GM23338 (cell line): ENCODE data around the gene HCRTR2. TPM values are rescaled to one million over a fixed set of nuclear protein-coding genes. Genes with fewer than 3 reads are reported as not detected.

Source experiments
- ATAC-seq: fragments of 200-7000 bp; cut with Tn5 transposase; 3 replicates; pipeline ENCODE4 v1.9.1; 2020
- DNase-seq: peaks from one replicate; pipeline ENCODE4 v3.0.0-alpha.2; 2015; ENCODE audit warnings: low spot score
- H2AFZ ChIP-seq: fragments of 200-600 bp; sonication (generic); 2 replicates; pipeline ENCODE4 v1.8.0; 2016; ENCODE audit warnings: antibody characterized with exemption, mild to moderate bottlenecking, moderate library complexity
- H3F3A ChIP-seq: fragments of 200-600 bp; sonication (generic); replicated peaks from 2 replicates; pipeline ENCODE4 v1.8.0; 2017; ENCODE audit warnings: antibody characterized with exemption, mixed run types, low read depth
- H3K27ac ChIP-seq: fragments of 200-600 bp; sonication (generic); 2 replicates; pipeline ENCODE4 v1.6.1; 2016; ENCODE audit warnings: low read depth
- H3K27me3 ChIP-seq: fragments of 200-600 bp; sonication (generic); 2 replicates; pipeline ENCODE4 v1.8.0; 2016; ENCODE audit warnings: mild to moderate bottlenecking, mixed run types, moderate library complexity; ENCODE audit not compliant: insufficient read depth
- H3K36me3 ChIP-seq: fragments of 200-600 bp; sonication (generic); 2 replicates; pipeline ENCODE4 v1.8.0; 2016; ENCODE audit warnings: mild to moderate bottlenecking; ENCODE audit not compliant: insufficient read depth
- H3K4me1 ChIP-seq: fragments of 200-600 bp; sonication (generic); 2 replicates; pipeline ENCODE4 v1.8.0; 2016; ENCODE audit warnings: mild to moderate bottlenecking, moderate library complexity; ENCODE audit not compliant: insufficient read depth
- H3K4me2 ChIP-seq: fragments of 200-600 bp; sonication (generic); 2 replicates; pipeline ENCODE4 v1.7.1; 2017; ENCODE audit warnings: mixed run types
- H3K4me3 ChIP-seq: fragments of 200-600 bp; sonication (generic); 2 replicates; pipeline ENCODE4 v1.6.1; 2016; ENCODE audit warnings: mixed run types
- H3K79me2 ChIP-seq: fragments of 200-600 bp; sonication (generic); replicated peaks from 2 replicates; pipeline ENCODE4 v1.8.0; 2017; ENCODE audit warnings: mild to moderate bottlenecking; ENCODE audit not compliant: insufficient read depth
- H3K9me2 ChIP-seq: fragments of 200-600 bp; sonication (generic); 2 replicates; pipeline ENCODE4 v1.8.0; 2017; ENCODE audit not compliant: insufficient read depth
- H4K20me1 ChIP-seq: fragments of 200-600 bp; sonication (generic); replicated peaks from 2 replicates; pipeline ENCODE4 v1.8.0; 2017; ENCODE audit warnings: mild to moderate bottlenecking; ENCODE audit not compliant: insufficient read depth
- H3K27ac Mint-ChIP-seq: 2 replicates; pipeline ENCODE4 v1.8.0; 2020; ENCODE audit warnings: inconsistent platforms, mild to moderate bottlenecking, moderate library complexity, mixed read lengths
- H3K27me3 Mint-ChIP-seq: 3 replicates; pipeline ENCODE4 v1.8.0; 2022; ENCODE audit warnings: low read depth, mild to moderate bottlenecking, moderate library complexity, mixed read lengths, inconsistent platforms; ENCODE audit not compliant: insufficient read depth, poor library complexity
- H3K36me3 Mint-ChIP-seq: 3 replicates; pipeline ENCODE4 v1.8.0; 2021; ENCODE audit warnings: low read depth, mild to moderate bottlenecking, inconsistent platforms, moderate library complexity, mixed read lengths
- H3K4me1 Mint-ChIP-seq: 3 replicates; pipeline ENCODE4 v1.8.0; 2020; ENCODE audit warnings: mild to moderate bottlenecking, inconsistent platforms, mixed read lengths
- H3K4me3 Mint-ChIP-seq: 3 replicates; pipeline ENCODE4 v1.8.0; 2021; ENCODE audit warnings: moderate library complexity, mild to moderate bottlenecking, inconsistent platforms, mixed read lengths
- H3K9me3 Mint-ChIP-seq: 3 replicates; pipeline ENCODE4 v1.8.0; 2020; ENCODE audit warnings: moderate library complexity, mild to moderate bottlenecking, inconsistent platforms, mixed read lengths
- EZH2 ChIP-seq: fragments of 200-600 bp; sonication (generic); IDR thresholded peaks from one replicate; pipeline ENCODE4 v1.8.0; 2017; ENCODE audit warnings: antibody characterized with exemption, mild to moderate bottlenecking, low read depth; ENCODE audit not compliant: unreplicated experiment
- EZH2phosphoT487 ChIP-seq: fragments of 200-600 bp; sonication (generic); IDR thresholded peaks from one replicate; pipeline ENCODE4 v1.8.1; 2018; ENCODE audit warnings: antibody characterized with exemption; ENCODE audit not compliant: unreplicated experiment
- JUNB ChIP-seq: IDR thresholded peaks from one replicate; pipeline ENCODE4 v1.6.1; 2016; ENCODE audit warnings: antibody characterized with exemption; ENCODE audit not compliant: unreplicated experiment
- NANOG ChIP-seq: IDR thresholded peaks from 2 replicates; pipeline ENCODE4 v1.6.1; 2016; ENCODE audit warnings: antibody characterized with exemption, borderline replicate concordance
- POLR2AphosphoS5 ChIP-seq: IDR thresholded peaks from 2 replicates; pipeline ENCODE4 v1.6.1; 2016; ENCODE audit warnings: antibody characterized with exemption, low read depth
- STAT1 ChIP-seq: IDR thresholded peaks from one replicate; pipeline ENCODE4 v1.6.1; 2016; ENCODE audit warnings: antibody characterized with exemption; ENCODE audit not compliant: unreplicated experiment
- polyA plus RNA-seq: library from polyadenylated mRNA; unstranded; fragments of >200 nt; fragmentation: Nextera tagmentation; extraction: Ambion mirVana; gene quantifications from 2 replicates; pipeline ENCODE4 v1.2.1, GENCODE V29; 2016
- total RNA-seq: library from RNA; depleted of rRNA; stranded (reverse); fragments of >200 nt; shearing (Covaris generic); gene quantifications from 2 replicates; pipeline ENCODE4 v1.2.3, GENCODE V29; 2014
- TF ChIP-seq, protein P1 (sequence below), 2 experiments: fragments of 200-600 bp in 1 of 2; sonication (generic) in 1 of 2; conservative IDR thresholded peaks; 2 replicates each; pipeline versions ENCODE4 v1.5.1 to v1.6.1; 2016 to 2017; ENCODE audit warnings: antibody characterized with exemption in 2 of 2, low read depth in 2 of 2, mild to moderate bottlenecking in 2 of 2, moderate library complexity in 1 of 2
- TF ChIP-seq, protein P2 (sequence below): IDR thresholded peaks from one replicate; pipeline ENCODE4 v1.6.1; 2018; ENCODE audit warnings: antibody characterized with exemption; ENCODE audit not compliant: unreplicated experiment
- TF ChIP-seq, protein P3 (sequence below): IDR thresholded peaks from 2 replicates; pipeline ENCODE4 v1.6.1; 2016; ENCODE audit warnings: antibody characterized with exemption

HCRTR2 gene
- total and polyA plus RNA-seq, 2 experiments from 2014 or later, result 0.15 TPM; not detected in 1

GRCh38 chr6:55199239-55199638 lies 24.9 kb downstream of the HCRTR2 start (continued):
- TF ChIP-seq, protein P1, sequence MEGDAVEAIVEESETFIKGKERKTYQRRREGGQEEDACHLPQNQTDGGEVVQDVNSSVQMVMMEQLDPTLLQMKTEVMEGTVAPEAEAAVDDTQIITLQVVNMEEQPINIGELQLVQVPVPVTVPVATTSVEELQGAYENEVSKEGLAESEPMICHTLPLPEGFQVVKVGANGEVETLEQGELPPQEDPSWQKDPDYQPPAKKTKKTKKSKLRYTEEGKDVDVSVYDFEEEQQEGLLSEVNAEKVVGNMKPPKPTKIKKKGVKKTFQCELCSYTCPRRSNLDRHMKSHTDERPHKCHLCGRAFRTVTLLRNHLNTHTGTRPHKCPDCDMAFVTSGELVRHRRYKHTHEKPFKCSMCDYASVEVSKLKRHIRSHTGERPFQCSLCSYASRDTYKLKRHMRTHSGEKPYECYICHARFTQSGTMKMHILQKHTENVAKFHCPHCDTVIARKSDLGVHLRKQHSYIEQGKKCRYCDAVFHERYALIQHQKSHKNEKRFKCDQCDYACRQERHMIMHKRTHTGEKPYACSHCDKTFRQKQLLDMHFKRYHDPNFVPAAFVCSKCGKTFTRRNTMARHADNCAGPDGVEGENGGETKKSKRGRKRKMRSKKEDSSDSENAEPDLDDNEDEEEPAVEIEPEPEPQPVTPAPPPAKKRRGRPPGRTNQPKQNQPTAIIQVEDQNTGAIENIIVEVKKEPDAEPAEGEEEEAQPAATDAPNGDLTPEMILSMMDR (conservative IDR thresholded peaks at IDR 0.05; ENCODE audit: low read depth in 2 of 2), result no peak

DNA sequence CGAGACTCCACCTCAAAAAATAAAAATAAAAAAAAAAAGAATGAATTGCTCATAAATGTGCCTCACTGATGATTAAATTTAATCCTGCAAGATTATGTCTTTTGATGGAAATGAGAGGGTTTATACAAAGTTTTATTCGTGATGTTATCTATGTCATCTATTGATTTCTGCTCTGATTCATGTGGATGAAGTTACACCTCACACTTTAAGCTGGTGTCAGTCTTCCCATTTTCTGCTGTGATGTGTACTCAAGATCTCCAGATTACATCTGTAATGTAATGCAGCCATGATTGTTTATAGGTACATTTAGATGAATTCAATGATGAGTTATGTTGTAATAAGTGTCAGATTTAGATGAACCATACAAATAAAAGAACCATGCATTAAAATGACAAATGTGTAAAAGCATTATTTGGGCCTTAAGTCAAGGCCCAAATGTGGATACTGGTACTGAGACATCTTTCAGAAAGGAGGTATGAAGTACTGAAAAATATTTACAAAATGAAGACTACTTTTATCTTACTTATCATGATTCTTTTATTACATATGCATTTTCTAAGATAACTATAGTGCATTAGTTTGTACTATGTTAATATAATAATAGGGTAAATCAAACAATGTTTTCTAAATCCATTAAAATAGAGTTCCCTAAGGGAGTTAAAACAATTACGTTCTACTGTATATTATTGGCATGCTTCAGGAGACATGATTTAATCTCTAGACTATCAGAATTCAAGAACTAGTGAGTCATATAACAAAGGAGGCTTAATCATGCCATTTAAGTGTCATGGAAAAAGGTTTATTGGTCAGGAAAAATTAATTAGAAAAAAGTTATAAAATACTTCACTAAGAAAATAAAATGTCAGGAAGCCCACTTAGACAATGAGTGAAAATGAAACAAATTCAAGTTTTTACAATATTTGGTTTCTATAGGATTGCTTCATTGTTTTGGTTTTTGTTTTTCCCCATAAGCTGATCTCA lies 34.5 kb downstream of the HCRTR2 start:
- DNase-seq (no peak), ATAC-seq (no peak)
- no peaks in the 10 kb centered on the region for H3K27me3 ChIP-seq
- TF ChIP-seq STAT1 (no peak), JUNB (no peak), EZH2 (no peak), EZH2phosphoT487 (no peak), POLR2AphosphoS5 (no peak), NANOG (no peak)
- TF ChIP-seq, protein P2, sequence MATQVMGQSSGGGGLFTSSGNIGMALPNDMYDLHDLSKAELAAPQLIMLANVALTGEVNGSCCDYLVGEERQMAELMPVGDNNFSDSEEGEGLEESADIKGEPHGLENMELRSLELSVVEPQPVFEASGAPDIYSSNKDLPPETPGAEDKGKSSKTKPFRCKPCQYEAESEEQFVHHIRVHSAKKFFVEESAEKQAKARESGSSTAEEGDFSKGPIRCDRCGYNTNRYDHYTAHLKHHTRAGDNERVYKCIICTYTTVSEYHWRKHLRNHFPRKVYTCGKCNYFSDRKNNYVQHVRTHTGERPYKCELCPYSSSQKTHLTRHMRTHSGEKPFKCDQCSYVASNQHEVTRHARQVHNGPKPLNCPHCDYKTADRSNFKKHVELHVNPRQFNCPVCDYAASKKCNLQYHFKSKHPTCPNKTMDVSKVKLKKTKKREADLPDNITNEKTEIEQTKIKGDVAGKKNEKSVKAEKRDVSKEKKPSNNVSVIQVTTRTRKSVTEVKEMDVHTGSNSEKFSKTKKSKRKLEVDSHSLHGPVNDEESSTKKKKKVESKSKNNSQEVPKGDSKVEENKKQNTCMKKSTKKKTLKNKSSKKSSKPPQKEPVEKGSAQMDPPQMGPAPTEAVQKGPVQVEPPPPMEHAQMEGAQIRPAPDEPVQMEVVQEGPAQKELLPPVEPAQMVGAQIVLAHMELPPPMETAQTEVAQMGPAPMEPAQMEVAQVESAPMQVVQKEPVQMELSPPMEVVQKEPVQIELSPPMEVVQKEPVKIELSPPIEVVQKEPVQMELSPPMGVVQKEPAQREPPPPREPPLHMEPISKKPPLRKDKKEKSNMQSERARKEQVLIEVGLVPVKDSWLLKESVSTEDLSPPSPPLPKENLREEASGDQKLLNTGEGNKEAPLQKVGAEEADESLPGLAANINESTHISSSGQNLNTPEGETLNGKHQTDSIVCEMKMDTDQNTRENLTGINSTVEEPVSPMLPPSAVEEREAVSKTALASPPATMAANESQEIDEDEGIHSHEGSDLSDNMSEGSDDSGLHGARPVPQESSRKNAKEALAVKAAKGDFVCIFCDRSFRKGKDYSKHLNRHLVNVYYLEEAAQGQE, result no peak
- TF ChIP-seq, protein P1 (conservative IDR thresholded peaks at IDR 0.05; ENCODE audit: low read depth in 2 of 2), result no peak
- TF ChIP-seq, protein P3, sequence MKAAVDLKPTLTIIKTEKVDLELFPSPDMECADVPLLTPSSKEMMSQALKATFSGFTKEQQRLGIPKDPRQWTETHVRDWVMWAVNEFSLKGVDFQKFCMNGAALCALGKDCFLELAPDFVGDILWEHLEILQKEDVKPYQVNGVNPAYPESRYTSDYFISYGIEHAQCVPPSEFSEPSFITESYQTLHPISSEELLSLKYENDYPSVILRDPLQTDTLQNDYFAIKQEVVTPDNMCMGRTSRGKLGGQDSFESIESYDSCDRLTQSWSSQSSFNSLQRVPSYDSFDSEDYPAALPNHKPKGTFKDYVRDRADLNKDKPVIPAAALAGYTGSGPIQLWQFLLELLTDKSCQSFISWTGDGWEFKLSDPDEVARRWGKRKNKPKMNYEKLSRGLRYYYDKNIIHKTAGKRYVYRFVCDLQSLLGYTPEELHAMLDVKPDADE, result no peak
- H3K4me2 ChIP-seq, result no peak overlapping the region
- H3K4me3 Mint-ChIP-seq, result no peak overlapping the region
- H3K4me3 ChIP-seq, result no peak overlapping the region
- no peaks in the 10 kb centered on the region for H3K4me1 Mint-ChIP-seq
- no peak overlapping the region for H2AFZ ChIP-seq
- H3K9me3 Mint-ChIP-seq, result no peaks in the 10 kb centered on the region
- no peaks in the 10 kb centered on the region for H3K9me2 ChIP-seq
- H3K27ac Mint-ChIP-seq, result no peak overlapping the region
- H3K27ac ChIP-seq, result no peak overlapping the region
- peaks cover 2% of the 10 kb centered on the region; the same call in 1 of the 3 replicates for H3K36me3 Mint-ChIP-seq
- H3K27me3 Mint-ChIP-seq, result no peaks in the 10 kb centered on the region
- no peaks in the 10 kb centered on the region for H3F3A ChIP-seq
- H3K79me2 ChIP-seq, result no peaks in the 10 kb centered on the region
- no peaks in the 10 kb centered on the region for H3K36me3 ChIP-seq
- no peaks in the 10 kb centered on the region for H3K4me1 ChIP-seq
- H4K20me1 ChIP-seq, result no peaks in the 10 kb centered on the region
